Muscle layer of duodenum (tissue), 2 donors: ENCODE data around the gene CYBRD1.
"Not testable (repeated sequence)": the region's sequence is repeated elsewhere in the genome, so short reads cannot be mapped to it uniquely, and the experiment has no call there.

Experiments used
- H3K27ac ChIP-seq: one replicate; pipeline ENCODE4 v1.7.0; 2013; ENCODE audit warnings: mild to moderate bottlenecking, low read length
- H3K27me3 ChIP-seq: one replicate; pipeline ENCODE4 v1.7.0; 2013; ENCODE audit warnings: low read depth, mild to moderate bottlenecking, control low read depth, low read length
- H3K36me3 ChIP-seq, 2 donors: one replicate each; pipeline ENCODE4 v1.7.0; 2013; ENCODE audit warnings: low read length in 2 of 2, control low read depth in 1 of 2, mild to moderate bottlenecking in 1 of 2; ENCODE audit not compliant: insufficient read depth in 2 of 2, control insufficient read depth in 1 of 2
- H3K4me1 ChIP-seq, 2 donors: one replicate each; pipeline ENCODE4 v1.7.0; 2013; ENCODE audit warnings: low read length in 2 of 2, mild to moderate bottlenecking in 2 of 2, control low read depth in 1 of 2, moderate library complexity in 1 of 2; ENCODE audit not compliant: insufficient read depth in 2 of 2, control insufficient read depth in 1 of 2
- H3K4me3 ChIP-seq, 2 donors: one replicate each; pipeline ENCODE4 v1.7.0; 2013; ENCODE audit warnings: low read length in 2 of 2, low read depth in 1 of 2, mild to moderate bottlenecking in 1 of 2
- H3K9me3 ChIP-seq, 2 donors: one replicate each; pipeline ENCODE4 v1.7.0; 2013; ENCODE audit warnings: low read length in 2 of 2, control low read depth in 1 of 2, mild to moderate bottlenecking in 1 of 2; ENCODE audit not compliant: control insufficient read depth in 1 of 2
- donor health status: healthy.

The CYBRD1 gene

DNA sequence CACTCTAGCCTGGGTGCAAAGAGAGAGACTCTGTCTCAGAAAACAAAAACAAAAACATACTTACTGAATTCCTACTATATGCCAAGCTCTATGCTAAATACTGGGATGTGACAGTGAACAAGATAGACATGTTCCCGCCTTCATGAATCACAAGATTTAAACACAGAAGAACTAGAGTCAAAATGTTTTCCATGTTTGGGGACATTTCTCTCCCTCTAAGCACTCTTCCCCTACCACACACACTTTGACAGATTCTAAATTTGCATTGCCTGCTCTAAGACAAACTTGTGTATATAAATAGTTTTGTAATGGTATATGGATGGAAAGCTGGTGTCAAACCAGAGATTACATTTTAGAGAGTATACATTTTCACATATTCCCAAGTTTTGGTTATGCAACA lies 11.1 kb downstream of the CYBRD1 start:
- H3K4me3 ChIP-seq, result no peak overlapping the region
- no peaks in the 10 kb centered on the region for H3K27me3 ChIP-seq
- H3K4me1 ChIP-seq, result peaks cover 0 to 9% of the 10 kb centered on the region in 2 donors
- H3K27ac ChIP-seq, result no peak overlapping the region
- no peaks in the 10 kb centered on the region for H3K9me3 ChIP-seq
- H3K36me3 ChIP-seq, result peaks cover 0 to 7% of the 10 kb centered on the region in 2 donors

DNA sequence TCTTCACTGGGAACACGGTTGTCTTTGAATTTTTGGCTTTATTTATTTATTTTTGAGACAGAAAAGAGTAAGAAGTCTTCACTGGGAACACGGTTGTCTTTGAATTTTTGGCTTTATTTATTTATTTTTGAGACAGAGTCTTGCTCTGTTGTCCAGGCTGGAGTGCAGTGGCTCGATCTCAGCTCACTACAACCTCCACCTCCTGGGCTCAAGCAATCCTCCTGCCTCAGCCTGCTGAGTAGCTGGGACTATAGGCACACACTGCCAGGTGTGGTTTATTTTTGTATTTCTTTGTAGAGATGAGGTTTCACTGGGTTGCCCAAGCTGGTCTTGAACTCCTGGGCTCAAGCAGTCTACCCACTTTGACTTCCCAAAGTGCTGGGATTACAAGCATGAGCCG lies 13.3 kb downstream of the CYBRD1 start:
- not testable (repeated sequence) for H3K9me3 ChIP-seq, H3K36me3 ChIP-seq, H3K4me1 ChIP-seq, H3K27ac ChIP-seq, H3K27me3 ChIP-seq, H3K4me3 ChIP-seq

DNA sequence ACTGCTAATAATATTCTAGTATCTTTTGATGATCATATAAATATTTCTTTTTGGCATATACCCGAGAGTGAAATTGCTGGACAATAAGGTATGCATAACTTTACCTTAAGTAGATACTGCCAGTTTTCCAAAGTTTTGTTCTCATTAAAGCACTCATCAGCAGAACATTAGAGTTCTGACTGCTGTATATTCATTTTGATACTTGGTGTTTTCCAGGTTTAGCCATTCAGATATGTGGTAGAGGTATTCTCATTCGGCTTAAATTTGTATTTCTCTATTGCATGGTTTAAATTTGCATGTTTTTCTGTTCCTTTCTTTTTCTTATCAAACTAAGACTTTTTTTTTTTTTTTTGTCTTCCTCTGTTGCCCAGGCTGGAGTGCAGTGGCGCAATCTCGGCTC lies 18.2 kb downstream of the CYBRD1 start:
- H3K27ac ChIP-seq, result no peak overlapping the region
- H3K4me1 ChIP-seq, result no peaks in the 10 kb centered on the region
- no peaks in the 10 kb centered on the region for H3K9me3 ChIP-seq
- H3K4me3 ChIP-seq, result no peak overlapping the region
- H3K27me3 ChIP-seq, result no peaks in the 10 kb centered on the region
- H3K36me3 ChIP-seq, result peaks cover 4% of the 10 kb centered on the region in 2 donors

DNA sequence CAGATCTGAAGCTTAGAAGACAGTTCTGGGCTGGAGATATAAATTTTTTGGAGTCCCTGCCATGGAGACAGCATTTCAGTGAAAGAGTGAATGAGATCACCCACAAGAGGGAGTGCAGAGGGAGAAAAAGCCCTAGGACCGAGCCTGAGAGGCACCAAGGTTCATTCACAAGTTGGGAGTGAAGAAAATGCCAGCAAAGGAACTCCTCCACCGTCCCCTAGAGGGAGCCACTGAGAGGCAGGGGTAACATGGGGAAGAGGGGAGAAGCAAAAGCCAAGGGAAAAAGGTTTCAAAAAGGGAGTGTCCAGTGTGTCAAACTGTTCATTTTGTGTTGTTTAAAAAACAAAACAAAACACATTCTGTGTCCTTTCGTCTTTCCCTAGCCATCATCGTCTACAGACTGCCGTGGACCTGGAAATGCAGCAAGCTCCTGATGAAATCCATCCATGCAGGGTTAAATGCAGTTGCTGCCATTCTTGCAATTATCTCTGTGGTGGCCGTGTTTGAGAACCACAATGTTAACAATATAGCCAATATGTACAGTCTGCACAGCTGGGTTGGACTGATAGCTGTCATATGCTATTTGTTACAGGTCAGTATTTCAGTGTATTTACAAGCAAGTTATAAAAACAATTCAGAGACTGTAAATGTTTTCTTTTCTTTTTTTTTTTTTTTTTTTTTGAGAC lies 19.1 kb downstream of the CYBRD1 start:
- no peaks in the 10 kb centered on the region for H3K27me3 ChIP-seq
- H3K4me3 ChIP-seq, result no peak overlapping the region
- no peak overlapping the region for H3K27ac ChIP-seq

DNA sequence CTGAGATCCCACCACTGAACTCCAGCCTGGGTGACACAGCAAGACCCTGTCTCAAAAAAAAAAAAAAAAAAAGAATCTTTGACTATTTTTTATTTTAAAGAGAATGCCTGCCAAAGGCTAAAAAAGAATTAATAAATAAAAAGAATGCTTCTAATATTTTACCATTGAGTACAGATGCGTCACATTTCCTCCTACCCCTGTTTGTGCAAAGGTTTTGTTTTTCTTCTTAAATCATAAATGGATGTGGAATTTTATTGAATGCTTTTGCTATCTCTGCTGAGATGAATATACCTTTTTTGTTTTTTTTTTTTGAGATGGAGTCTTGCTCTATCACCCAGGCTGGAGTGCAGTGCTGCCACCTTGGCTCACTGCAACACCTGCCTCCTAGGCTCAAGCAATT lies 22.8 kb downstream of the CYBRD1 start:
- peaks cover 10 to 11% of the 10 kb centered on the region in 2 donors for H3K36me3 ChIP-seq
- H3K27ac ChIP-seq, result no peak overlapping the region
- no peak overlapping the region for H3K4me3 ChIP-seq
- H3K9me3 ChIP-seq, result no peaks in the 10 kb centered on the region
- H3K4me1 ChIP-seq, result no peaks in the 10 kb centered on the region
- H3K27me3 ChIP-seq, result no peaks in the 10 kb centered on the region

More for the DNA sequence above, 19.1 kb downstream of the CYBRD1 start:
- peaks cover 8% of the 10 kb centered on the region in 2 donors for H3K36me3 ChIP-seq
- H3K9me3 ChIP-seq, result no peaks in the 10 kb centered on the region
- no peaks in the 10 kb centered on the region for H3K4me1 ChIP-seq

DNA sequence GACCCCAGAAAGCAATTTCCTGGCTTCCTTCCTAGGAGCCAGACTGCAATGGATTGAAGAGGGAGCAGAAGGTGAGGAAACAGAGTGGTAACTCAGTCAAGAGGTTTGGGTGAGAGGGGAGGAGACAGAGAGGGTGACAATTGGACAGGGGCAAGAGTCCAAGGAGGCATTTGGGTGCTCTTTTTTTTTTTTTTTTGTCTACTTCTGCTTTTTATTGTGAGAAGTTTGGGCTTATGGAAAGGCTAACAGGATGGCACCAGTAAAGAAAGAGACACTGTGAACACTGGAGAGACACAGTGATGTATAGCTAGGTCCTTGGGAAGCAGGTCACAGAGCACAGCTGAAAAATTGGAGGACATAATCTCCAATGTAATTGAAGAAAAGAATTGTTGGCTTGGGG lies 25.0 kb downstream of the CYBRD1 start:
- peaks cover 8 to 14% of the 10 kb centered on the region in 2 donors for H3K36me3 ChIP-seq
- H3K4me1 ChIP-seq, result no peaks in the 10 kb centered on the region

DNA sequence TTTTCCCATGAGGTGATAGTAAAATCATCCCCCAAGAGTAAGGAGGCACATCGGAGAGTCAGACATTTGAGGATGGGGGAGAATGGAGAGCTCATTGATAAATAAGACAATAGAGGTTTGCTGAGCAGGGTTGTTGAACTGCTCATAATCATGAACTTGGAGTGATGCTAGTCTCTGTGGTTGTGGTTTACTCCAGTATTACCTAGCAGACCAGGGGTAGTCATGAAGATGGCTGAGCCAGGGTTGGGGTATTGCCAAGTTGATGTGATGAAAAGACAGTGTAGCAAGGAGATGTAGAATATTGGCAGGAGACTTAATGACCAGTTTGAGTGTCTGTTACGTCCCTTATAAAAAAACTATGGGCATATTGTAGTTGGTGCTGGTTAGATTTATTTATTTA lies 25.4 kb downstream of the CYBRD1 start:
- no peaks in the 10 kb centered on the region for H3K27me3 ChIP-seq
- no peak overlapping the region for H3K27ac ChIP-seq
- H3K36me3 ChIP-seq, result peaks cover 8 to 14% of the 10 kb centered on the region in 2 donors
- H3K4me3 ChIP-seq, result no peak overlapping the region
- no peaks in the 10 kb centered on the region for H3K4me1 ChIP-seq
- no peaks in the 10 kb centered on the region for H3K9me3 ChIP-seq

More for the DNA sequence above, 25.0 kb downstream of the CYBRD1 start:
- Histone ChIP-seq H3K27ac (no peak overlapping the region), H3K4me3 (no peak overlapping the region), H3K9me3 (no peaks in the 10 kb centered on the region), H3K27me3 (no peaks in the 10 kb centered on the region)

DNA sequence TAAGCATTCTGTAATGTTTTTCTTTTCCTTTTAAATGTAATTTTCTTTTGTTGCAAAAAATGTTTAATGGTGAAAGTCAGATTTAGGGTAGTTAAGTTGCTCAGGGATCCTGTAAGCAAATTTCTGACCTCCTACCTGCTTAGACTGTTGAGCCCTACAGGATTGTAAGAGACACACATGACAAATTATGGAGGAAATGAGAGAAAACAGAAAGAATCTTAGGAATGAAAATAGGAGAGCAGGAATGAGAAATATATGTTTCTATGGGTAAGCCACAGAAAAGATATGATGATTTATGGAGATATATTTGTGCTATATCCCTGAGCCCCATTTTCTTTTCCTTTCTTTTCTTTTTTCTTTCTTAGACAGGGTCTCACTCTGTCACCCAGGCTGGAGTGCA lies 28.3 kb downstream of the CYBRD1 start:
- Histone ChIP-seq H3K4me3 (no peak overlapping the region), H3K27ac (no peak overlapping the region), H3K9me3 (no peaks in the 10 kb centered on the region)

DNA sequence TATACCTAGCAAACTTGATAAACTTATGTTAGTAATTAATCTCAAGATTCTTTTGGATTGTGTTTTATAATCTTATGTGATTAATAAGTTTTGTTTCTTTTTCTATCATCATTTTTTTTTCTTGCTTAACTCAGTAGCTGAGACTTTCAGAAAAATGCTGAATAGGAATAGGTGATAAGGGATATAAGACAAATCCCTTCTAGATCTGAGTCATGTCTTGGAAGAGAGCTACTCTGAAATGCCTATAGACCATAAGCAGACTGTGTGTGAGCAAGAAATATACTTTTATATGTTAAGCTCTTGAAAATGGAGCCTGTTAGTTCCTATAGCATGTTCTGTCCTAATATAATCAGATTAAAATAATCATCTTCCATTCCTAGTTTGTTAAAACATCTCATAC lies 29.6 kb downstream of the CYBRD1 start:
- Histone ChIP-seq H3K9me3 (no peaks in the 10 kb centered on the region), H3K27me3 (no peaks in the 10 kb centered on the region), H3K4me3 (no peak overlapping the region), H3K27ac (no peak overlapping the region), H3K4me1 (no peaks in the 10 kb centered on the region), H3K36me3 (peaks cover 15 to 28% of the 10 kb centered on the region in 2 donors)

More for the DNA sequence above, 28.3 kb downstream of the CYBRD1 start:
- peaks cover 17 to 29% of the 10 kb centered on the region in 2 donors for H3K36me3 ChIP-seq
- H3K27me3 ChIP-seq, result no peaks in the 10 kb centered on the region
- H3K4me1 ChIP-seq, result no peaks in the 10 kb centered on the region

DNA sequence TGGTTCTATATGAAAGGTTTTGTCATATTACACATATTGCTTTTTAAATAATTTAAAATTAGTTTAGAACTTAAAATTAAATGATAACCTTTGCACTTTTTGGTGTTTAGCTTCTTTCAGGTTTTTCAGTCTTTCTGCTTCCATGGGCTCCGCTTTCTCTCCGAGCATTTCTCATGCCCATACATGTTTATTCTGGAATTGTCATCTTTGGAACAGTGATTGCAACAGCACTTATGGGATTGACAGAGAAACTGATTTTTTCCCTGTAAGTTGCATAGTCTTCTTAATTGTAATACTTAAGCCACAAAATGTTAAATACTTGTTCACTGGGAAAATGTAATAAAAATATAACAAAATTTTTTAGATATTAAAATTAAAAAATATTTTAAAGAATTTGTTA lies 31.0 kb downstream of the CYBRD1 start:
- Histone ChIP-seq H3K9me3 (no peaks in the 10 kb centered on the region), H3K27ac (no peak overlapping the region), H3K4me3 (no peak overlapping the region), H3K4me1 (no peaks in the 10 kb centered on the region), H3K27me3 (no peaks in the 10 kb centered on the region), H3K36me3 (peaks cover 15 to 28% of the 10 kb centered on the region in 2 donors)

DNA sequence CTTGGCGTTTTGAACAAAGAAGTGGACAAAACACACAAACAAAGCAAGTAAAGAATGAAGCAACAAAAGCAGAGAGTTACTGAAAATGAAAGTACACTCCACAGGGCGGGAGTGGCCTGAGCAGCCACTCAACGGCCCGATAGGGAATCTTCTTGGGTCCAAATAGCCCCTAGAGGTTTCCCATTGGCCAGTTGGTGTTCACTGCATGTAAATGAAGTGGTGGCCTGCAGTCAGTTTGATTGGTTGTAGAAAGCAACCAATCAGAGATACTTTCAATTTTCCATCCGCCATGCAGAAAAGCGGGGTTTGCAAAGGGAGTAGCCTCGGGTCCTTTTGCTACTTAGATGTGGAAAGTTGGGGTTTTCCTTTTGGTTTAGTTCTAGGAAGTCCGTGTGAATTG lies 31.6 kb downstream of the CYBRD1 start:
- no peaks in the 10 kb centered on the region for H3K9me3 ChIP-seq
- H3K4me3 ChIP-seq, result no peak overlapping the region
- no peak overlapping the region for H3K27ac ChIP-seq
- H3K4me1 ChIP-seq, result no peaks in the 10 kb centered on the region
- peaks cover 15 to 28% of the 10 kb centered on the region in 2 donors for H3K36me3 ChIP-seq
- H3K27me3 ChIP-seq, result no peaks in the 10 kb centered on the region

DNA sequence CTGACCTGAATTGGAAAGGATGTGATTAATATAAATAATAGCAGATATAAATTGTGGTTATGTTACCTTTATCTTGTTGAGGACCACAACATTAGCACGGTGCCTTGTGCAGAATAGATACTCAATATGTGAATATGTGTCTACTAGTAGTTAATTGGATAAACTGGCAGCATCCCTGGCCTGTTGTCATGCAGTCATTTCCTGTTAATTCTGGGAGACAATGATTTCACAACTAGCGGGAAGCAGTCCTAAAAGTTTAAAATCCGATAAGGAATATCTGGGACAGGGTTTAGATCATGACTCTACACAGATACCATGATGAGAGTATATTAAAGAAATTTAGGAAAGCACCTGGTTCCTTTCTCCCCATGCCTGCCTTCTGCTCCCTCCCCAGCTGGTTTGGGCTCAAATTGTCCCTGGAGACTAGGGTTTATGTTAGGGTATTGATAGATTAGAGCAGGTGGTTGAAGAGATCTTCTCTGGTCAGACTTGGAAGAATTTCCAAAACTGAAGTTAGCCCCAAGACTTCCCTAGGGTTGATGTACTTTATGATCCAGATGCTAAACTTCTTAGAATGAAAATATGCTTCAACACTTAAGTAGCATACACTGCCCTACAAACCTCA lies 32.8 kb downstream of the CYBRD1 start:
- Histone ChIP-seq H3K4me3 (no peak overlapping the region), H3K9me3 (no peaks in the 10 kb centered on the region), H3K36me3 (peaks cover 15 to 28% of the 10 kb centered on the region in 2 donors), H3K27me3 (no peaks in the 10 kb centered on the region), H3K27ac (no peak overlapping the region), H3K4me1 (no peaks in the 10 kb centered on the region)
